H1 (cell line): ENCODE data around the gene LYRM4. TPM values are rescaled to one million over a fixed set of nuclear protein-coding genes. Genes with fewer than 3 reads are reported as not detected.

Experiments
- CTCF ChIA-PET: fragments of 300-600 bp; sonication (Branson Sonifier 250); formaldehyde crosslinking; loops from one replicate; lab custom pipeline; 2021; ENCODE audit not compliant: partially characterized antibody; lab: Charles Lee
- POLR2A ChIA-PET: fragments of 300-600 bp; sonication (Branson Sonifier 250); formaldehyde crosslinking; loops from one replicate; lab custom pipeline; 2021; ENCODE audit warnings: inconsistent platforms; ENCODE audit not compliant: partially characterized antibody; lab: Charles Lee
- DNase-seq, 2 experiments: peaks; one replicate each; pipeline versions ENCODE4 v3.0.0 to v3.0.0-alpha.2; 2010 to 2022; ENCODE audit warnings: low spot score in 2 of 2, low read depth in 1 of 2, mixed read lengths in 1 of 2
- FAIRE-seq: peaks from 2 replicates; lab custom pipeline; 2011; peaks lifted over from hg19 to GRCh38; lab: Jason Lieb, UNC
- H2AFZ ChIP-seq: 2 replicates; pipeline ENCODE4 v1.8.1; 2012; ENCODE audit warnings: low read length, inconsistent platforms
- H2AK5ac ChIP-seq: 2 replicates; pipeline ENCODE4 v1.6.1; 2013; ENCODE audit warnings: low read depth, low read length
- H2BK120ac ChIP-seq: replicated peaks from 2 replicates; pipeline ENCODE3; 2013; ENCODE audit warnings: low read depth, low read length, inconsistent platforms
- H2BK12ac ChIP-seq: 2 replicates; pipeline ENCODE4 v1.6.1; 2013; ENCODE audit warnings: low read depth, low read length
- H2BK15ac ChIP-seq: 2 replicates; pipeline ENCODE4 v1.6.1; 2013; ENCODE audit warnings: low read length
- H2BK20ac ChIP-seq: 2 replicates; pipeline ENCODE4 v1.6.1; 2013; ENCODE audit warnings: low read length
- H2BK5ac ChIP-seq: 2 replicates; pipeline ENCODE4 v1.6.1; 2013; ENCODE audit warnings: low read depth, low read length
- H3K14ac ChIP-seq: 2 replicates; pipeline ENCODE4 v1.6.1; 2013; ENCODE audit warnings: inconsistent platforms; ENCODE audit not compliant: insufficient read length
- H3K18ac ChIP-seq: 2 replicates; pipeline ENCODE4 v1.6.1; 2013; ENCODE audit warnings: low read length; ENCODE audit errors: extremely low read depth
- H3K23ac ChIP-seq: 2 replicates; pipeline ENCODE4 v1.6.1; 2013; ENCODE audit warnings: inconsistent platforms; ENCODE audit not compliant: insufficient read length
- H3K23me2 ChIP-seq: 2 replicates; pipeline ENCODE4 v1.6.1; 2013; ENCODE audit warnings: low read depth, low read length
- H3K27ac ChIP-seq: 2 replicates; pipeline ENCODE4 v1.6.1; 2011; ENCODE audit warnings: low read depth, low read length, inconsistent platforms
- H3K27me3 ChIP-seq, 4 experiments: replicated peaks in 1 of 4; 1 replicate in 1 of 4; 2 replicates in 3 of 4; pipeline versions ENCODE4 v1.6.1 to v1.8.1; 2011 to 2013; ENCODE audit warnings: low read length in 3 of 4, mild to moderate bottlenecking in 3 of 4, inconsistent platforms in 2 of 4, mixed read lengths in 2 of 4, moderate library complexity in 1 of 4; ENCODE audit not compliant: control insufficient read depth in 3 of 4, insufficient read depth in 3 of 4; ENCODE audit errors: extremely low read depth in 1 of 4
- H3K36me3 ChIP-seq, 4 experiments: 2 replicates each; pipeline versions ENCODE4 v1.6.1 to v1.8.1; 2011 to 2013; ENCODE audit warnings: mild to moderate bottlenecking in 4 of 4, low read length in 3 of 4, moderate library complexity in 2 of 4, control low read depth in 1 of 4, inconsistent platforms in 1 of 4; ENCODE audit not compliant: insufficient read depth in 4 of 4, control insufficient read depth in 2 of 4
- H3K4ac ChIP-seq: replicated peaks from 2 replicates; pipeline ENCODE3; 2013; ENCODE audit warnings: low read length, low read depth, mixed read lengths, inconsistent platforms; ENCODE audit not compliant: insufficient read length
- H3K4me1 ChIP-seq, 4 experiments: replicated peaks in 1 of 4; 1 replicate in 1 of 4; 2 replicates in 3 of 4; pipeline versions ENCODE4 v1.6.1 to v1.8.1; 2011 to 2013; ENCODE audit warnings: low read length in 3 of 4, inconsistent platforms in 2 of 4, mixed read lengths in 1 of 4; ENCODE audit not compliant: insufficient read depth in 4 of 4, control insufficient read depth in 3 of 4
- H3K4me2 ChIP-seq, 2 experiments: 2 replicates each; pipeline versions ENCODE4 v1.6.1 to v1.8.1; 2011 to 2013; ENCODE audit warnings: low read depth in 2 of 2, low read length in 2 of 2, control low read depth in 1 of 2, inconsistent platforms in 1 of 2, mild to moderate bottlenecking in 1 of 2; ENCODE audit not compliant: insufficient read depth in 1 of 2
- H3K4me3 ChIP-seq, 4 experiments: fragments of 200-600, 300-600 bp in 1 of 4; sonication (generic), shearing (Covaris generic), sonication (Bioruptor Twin) in 1 of 4; 2 replicates each; pipeline versions ENCODE4 v1.5.1 to v1.8.1; 2011 to 2016; ENCODE audit warnings: low read length in 4 of 4, low read depth in 3 of 4, control low read depth in 2 of 4, inconsistent platforms in 2 of 4, mild to moderate bottlenecking in 2 of 4, mixed read lengths in 1 of 4, moderate library complexity in 1 of 4; ENCODE audit not compliant: insufficient read depth in 2 of 4; ENCODE audit errors: extremely low read depth in 1 of 4
- H3K56ac ChIP-seq: replicated peaks from 2 replicates; pipeline ENCODE3; 2013; ENCODE audit warnings: low read depth, mild to moderate bottlenecking, mixed read lengths, low read length, inconsistent platforms; ENCODE audit not compliant: insufficient read length
- H3K79me1 ChIP-seq: 2 replicates; pipeline ENCODE4 v1.6.1; 2013; ENCODE audit warnings: low read depth, low read length, control low read depth
- H3K79me2 ChIP-seq, 2 experiments: 2 replicates each; pipeline versions ENCODE4 v1.6.1 to v1.8.1; 2012 to 2013; ENCODE audit warnings: low read length in 2 of 2, mild to moderate bottlenecking in 2 of 2, inconsistent platforms in 1 of 2; ENCODE audit not compliant: insufficient read depth in 2 of 2, control insufficient read depth in 1 of 2
- H3K9ac ChIP-seq, 4 experiments: replicated peaks in 1 of 4; 1 replicate in 1 of 4; 2 replicates in 3 of 4; pipeline versions ENCODE4 v1.6.1 to v1.8.1; 2011 to 2013; ENCODE audit warnings: low read depth in 3 of 4, low read length in 3 of 4, control low read depth in 2 of 4, mild to moderate bottlenecking in 2 of 4, moderate library complexity in 2 of 4, inconsistent platforms in 1 of 4; ENCODE audit errors: extremely low read depth in 1 of 4
- H3K9me3 ChIP-seq, 2 experiments: 2 replicates each; pipeline versions ENCODE4 v1.6.1 to v1.8.1; 2012 to 2013; ENCODE audit warnings: mild to moderate bottlenecking in 2 of 2, moderate library complexity in 2 of 2, control low read depth in 1 of 2, inconsistent platforms in 1 of 2, low read depth in 1 of 2, low read length in 1 of 2, mixed read lengths in 1 of 2; ENCODE audit not compliant: insufficient read depth in 2 of 2
- H4K20me1 ChIP-seq, 2 experiments: replicated peaks in 1 of 2; 2 replicates each; pipeline versions ENCODE3 to v1.8.1; 2011 to 2013; ENCODE audit warnings: inconsistent platforms in 2 of 2, low read length in 2 of 2, mild to moderate bottlenecking in 1 of 2; ENCODE audit not compliant: insufficient read depth in 2 of 2, control insufficient read depth in 1 of 2
- H4K5ac ChIP-seq: 2 replicates; pipeline ENCODE4 v1.6.1; 2013; ENCODE audit warnings: low read length, low read depth, mixed read lengths, inconsistent platforms; ENCODE audit not compliant: insufficient read length
- H4K8ac ChIP-seq: 2 replicates; pipeline ENCODE4 v1.8.0; 2013; ENCODE audit warnings: mild to moderate bottlenecking, moderate library complexity, low read length, inconsistent platforms; ENCODE audit not compliant: insufficient read depth; ENCODE audit errors: extremely low read depth
- H4K91ac ChIP-seq: replicated peaks from 2 replicates; pipeline ENCODE3; 2013; ENCODE audit warnings: low read length, mixed read lengths, inconsistent platforms; ENCODE audit not compliant: insufficient read length
- CBX5 ChIP-seq: fragments of 300-800, 300-1000 bp; sonication (generic); IDR thresholded peaks from 2 replicates; pipeline ENCODE4 v1.7.1; 2016; ENCODE audit warnings: antibody characterized with exemption, low read length, low read depth
- JUN ChIP-seq: IDR thresholded peaks from 2 replicates; pipeline ENCODE4 v1.6.1; 2011; ENCODE audit warnings: low read depth, mild to moderate bottlenecking, improper control_type of control experiment, low read length
- NRF1 ChIP-seq: IDR thresholded peaks from 2 replicates; pipeline ENCODE4 v1.6.1; 2011; ENCODE audit warnings: mild to moderate bottlenecking, low read depth, low read length, improper control_type of control experiment
- RBBP5 ChIP-seq: IDR thresholded peaks from 2 replicates; pipeline ENCODE4 v1.7.1; 2012; ENCODE audit warnings: low read depth, mild to moderate bottlenecking, inconsistent platforms, low read length, moderate library complexity, borderline replicate concordance
- SIRT6 ChIP-seq: IDR thresholded peaks from one replicate; pipeline ENCODE4 v1.7.1; 2012; ENCODE audit warnings: low read length, inconsistent platforms
- SP1 ChIP-seq: IDR thresholded peaks from 2 replicates; pipeline ENCODE4 v1.6.1; 2011; ENCODE audit warnings: low read depth, low read length
- TAF7 ChIP-seq: optimal IDR thresholded peaks from 2 replicates; pipeline ENCODE3; 2011; ENCODE audit warnings: low read depth, mild to moderate bottlenecking, inconsistent platforms, low read length, moderate library complexity, borderline replicate concordance
- TBP ChIP-seq: IDR thresholded peaks from 2 replicates; pipeline ENCODE4 v1.6.1; 2011; ENCODE audit warnings: low read depth, low read length, improper control_type of control experiment
- TEAD4 ChIP-seq: IDR thresholded peaks from 2 replicates; pipeline ENCODE4 v1.6.1; 2012; ENCODE audit warnings: low read depth, low read length, inconsistent platforms, mixed read lengths
- YY1 ChIP-seq: IDR thresholded peaks from 2 replicates; pipeline ENCODE4 v1.6.1; 2011; ENCODE audit warnings: low read depth, mild to moderate bottlenecking, low read length
- WGBS, 2 experiments: shearing (Covaris generic) in 1 of 2; methylation state at CpG; one replicate each; pipeline versions ENCODE4 v1.1.6 to v1.1.7; 2013 to 2015; ENCODE audit warnings: low lambda C conversion rate in 2 of 2, mixed read lengths in 2 of 2, inconsistent platforms in 1 of 2, low coverage in 1 of 2, missing lambda C conversion rate in 1 of 2; ENCODE audit not compliant: insufficient replicate concordance in 2 of 2, insufficient coverage in 1 of 2, insufficient read length in 1 of 2; ENCODE audit errors: extremely low coverage in 1 of 2, missing lambda C conversion rate in 1 of 2; 5-methylcytosine and 5-hydroxymethylcytosine counted together
- polyA plus RNA-seq, 7 experiments: library from polyadenylated mRNA; depleted of rRNA in 3 of 7; stranded (reverse) in 5 of 7; unstranded in 2 of 7; fragments of >200 nt in 5 of 7; fragments of 200-250 nt in 2 of 7; gene quantifications; 1 replicate in 5 of 7; 2 replicates in 1 of 7; 4 replicates in 1 of 7; pipeline versions ENCODE4 v1.2.1 to v1.2.3, GENCODE V29; 2011 to 2013; ENCODE audit warnings: missing spikeins in 2 of 7, mixed read lengths in 2 of 7
- total RNA-seq: library from RNA; stranded (reverse); fragmentation: NEBNext Ultra II Directional; extraction: Animal tissue kit (Norgen Biotek cat#: 25700); gene quantifications from 2 replicates; pipeline ENCODE4 v1.2.1, GENCODE V29; 2021
- TF ChIP-seq, protein P1 (sequence below): IDR thresholded peaks from 2 replicates; pipeline ENCODE4 v1.6.1; 2012; ENCODE audit warnings: inconsistent platforms
- TF ChIP-seq, protein P2 (sequence below): IDR thresholded peaks from 2 replicates; pipeline ENCODE4 v1.6.1; 2011; ENCODE audit warnings: low read depth, mild to moderate bottlenecking, low read length; ENCODE audit not compliant: insufficient read depth

Gene LYRM4
- total and polyA plus RNA-seq, 2 of the 8 experiments (the other 6 are each of a cell fraction or from before 2014, with no cell fraction given), result 56.6 to 62.8 TPM

DNA sequence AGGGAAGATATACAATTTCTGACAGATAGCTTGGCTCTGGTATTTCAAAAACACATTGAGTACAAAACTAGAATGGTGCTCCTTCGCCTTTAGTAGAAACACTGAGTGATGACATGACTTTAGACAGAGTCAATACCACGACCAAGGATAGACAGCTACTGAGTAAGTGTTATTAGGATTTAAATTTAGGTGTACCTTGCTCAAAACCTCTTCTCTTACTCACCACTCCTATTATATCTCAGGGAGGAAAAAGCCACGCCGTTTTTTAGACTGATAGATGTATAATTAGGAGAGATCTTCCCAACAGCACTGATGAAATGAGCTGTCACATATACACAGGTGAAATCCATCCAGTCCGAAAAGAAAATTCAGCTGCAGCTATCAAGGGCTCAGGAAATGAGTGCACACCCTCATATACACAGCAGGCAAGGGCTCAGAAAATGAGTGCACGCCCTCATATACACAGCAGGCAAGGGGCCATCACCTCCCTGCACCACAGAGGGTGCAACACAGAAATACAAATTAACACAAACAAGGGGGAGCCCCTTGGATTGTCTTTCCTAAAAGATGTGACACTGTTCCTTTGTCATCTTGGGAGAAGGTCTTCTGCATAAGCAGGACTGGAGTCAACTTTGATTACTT is 53.7 kb downstream of the LYRM4 start:
- Histone ChIP-seq H4K91ac (no peak overlapping the region), H4K5ac (no peak overlapping the region), H2BK120ac (no peak overlapping the region), H3K79me2 (peaks cover 4% of the 10 kb centered on the region in 2 experiments; a peak in 2 of 4 replicates), H2AFZ (no peak overlapping the region), H4K20me1 (peaks cover 0 to 6% of the 10 kb centered on the region in 2 experiments), H3K27me3 (no peaks in the 10 kb centered on the region), H3K79me1 (no peaks in the 10 kb centered on the region; the same call in none of the 2 replicates), H3K9ac (no peak overlapping the region), H3K4me3 (no peak overlapping the region), H2BK15ac (no peak overlapping the region), H2BK5ac (no peak overlapping the region), H3K18ac (no peak overlapping the region), H3K14ac (no peak overlapping the region), H3K56ac (no peak overlapping the region), H2BK12ac (no peak overlapping the region), H3K36me3 (no peaks in the 10 kb centered on the region; a peak in 1 of 8 replicates), H3K9me3 (no peaks in the 10 kb centered on the region), H3K23ac (no peak overlapping the region), H3K4ac (no peak overlapping the region), H3K4me2 (no peak overlapping the region), H3K23me2 (no peaks in the 10 kb centered on the region), H2AK5ac (no peak overlapping the region), H2BK20ac (no peak overlapping the region), H3K27ac (no peak overlapping the region), H4K8ac (no peak overlapping the region), H3K4me1 (peaks cover 0 to 11% (median 4%) of the 10 kb centered on the region in 4 experiments; a peak in 5 of 7 replicates)
- 80% methylated on average over 6 of the region's 6 CpGs; no CpG with 5 or more reads in 1 of the 2 experiments for WGBS, 2 experiments
- no peak for FAIRE-seq
- CTCF ChIA-PET, result interaction anchor here (0.7 to 3.8 kb wide), 8 partner anchors 8 to 196 kb away, joined by 3 to 15 read pairs (median 4); no protein-coding TSS in a partner anchor
- DNase-seq, result no peak
- POLR2A ChIA-PET, result interaction anchor here (1.2 kb wide), 1 partner anchor 11 kb away, joined by 3 read pairs; no protein-coding TSS in a partner anchor
- no peak for TF ChIP-seq JUN
- TF ChIP-seq, protein P1, sequence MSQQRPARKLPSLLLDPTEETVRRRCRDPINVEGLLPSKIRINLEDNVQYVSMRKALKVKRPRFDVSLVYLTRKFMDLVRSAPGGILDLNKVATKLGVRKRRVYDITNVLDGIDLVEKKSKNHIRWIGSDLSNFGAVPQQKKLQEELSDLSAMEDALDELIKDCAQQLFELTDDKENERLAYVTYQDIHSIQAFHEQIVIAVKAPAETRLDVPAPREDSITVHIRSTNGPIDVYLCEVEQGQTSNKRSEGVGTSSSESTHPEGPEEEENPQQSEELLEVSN, result no peak
- TF ChIP-seq TAF7, result no peak
- TF ChIP-seq NRF1, result no peak
- TF ChIP-seq TBP, result no peak
- no peak for TF ChIP-seq RBBP5
- no peak for TF ChIP-seq SIRT6
- no peak for TF ChIP-seq YY1
- TF ChIP-seq CBX5, result no peak
- no peak for TF ChIP-seq SP1
- TF ChIP-seq, protein P2, sequence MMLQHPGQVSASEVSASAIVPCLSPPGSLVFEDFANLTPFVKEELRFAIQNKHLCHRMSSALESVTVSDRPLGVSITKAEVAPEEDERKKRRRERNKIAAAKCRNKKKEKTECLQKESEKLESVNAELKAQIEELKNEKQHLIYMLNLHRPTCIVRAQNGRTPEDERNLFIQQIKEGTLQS, result no peak
- no peak for TF ChIP-seq TEAD4
